Peyer's patch (tissue), 4 donors: ENCODE results near the gene ULK1.

ENCODE experiments used
- POLR2A ChIP-seq, 2 donors: fragments of 450-650 bp; IDR thresholded peaks; one replicate each; pipeline ENCODE4 v1.5.1; 2017; ENCODE audit warnings: antibody characterized with exemption in 2 of 2, mild to moderate bottlenecking in 2 of 2, moderate library complexity in 2 of 2
- TF ChIP-seq, protein P1 (sequence below), 6 experiments: fragments of 450-650 bp in 4 of 6; fragments of 200-600 bp in 2 of 6; sonication (generic) in 1 of 6; IDR thresholded peaks; one replicate each; pipeline ENCODE4 v1.5.1; 2017 to 2019; ENCODE audit warnings: antibody characterized with exemption in 6 of 6, mild to moderate bottlenecking in 3 of 6, moderate library complexity in 1 of 6

DNA sequence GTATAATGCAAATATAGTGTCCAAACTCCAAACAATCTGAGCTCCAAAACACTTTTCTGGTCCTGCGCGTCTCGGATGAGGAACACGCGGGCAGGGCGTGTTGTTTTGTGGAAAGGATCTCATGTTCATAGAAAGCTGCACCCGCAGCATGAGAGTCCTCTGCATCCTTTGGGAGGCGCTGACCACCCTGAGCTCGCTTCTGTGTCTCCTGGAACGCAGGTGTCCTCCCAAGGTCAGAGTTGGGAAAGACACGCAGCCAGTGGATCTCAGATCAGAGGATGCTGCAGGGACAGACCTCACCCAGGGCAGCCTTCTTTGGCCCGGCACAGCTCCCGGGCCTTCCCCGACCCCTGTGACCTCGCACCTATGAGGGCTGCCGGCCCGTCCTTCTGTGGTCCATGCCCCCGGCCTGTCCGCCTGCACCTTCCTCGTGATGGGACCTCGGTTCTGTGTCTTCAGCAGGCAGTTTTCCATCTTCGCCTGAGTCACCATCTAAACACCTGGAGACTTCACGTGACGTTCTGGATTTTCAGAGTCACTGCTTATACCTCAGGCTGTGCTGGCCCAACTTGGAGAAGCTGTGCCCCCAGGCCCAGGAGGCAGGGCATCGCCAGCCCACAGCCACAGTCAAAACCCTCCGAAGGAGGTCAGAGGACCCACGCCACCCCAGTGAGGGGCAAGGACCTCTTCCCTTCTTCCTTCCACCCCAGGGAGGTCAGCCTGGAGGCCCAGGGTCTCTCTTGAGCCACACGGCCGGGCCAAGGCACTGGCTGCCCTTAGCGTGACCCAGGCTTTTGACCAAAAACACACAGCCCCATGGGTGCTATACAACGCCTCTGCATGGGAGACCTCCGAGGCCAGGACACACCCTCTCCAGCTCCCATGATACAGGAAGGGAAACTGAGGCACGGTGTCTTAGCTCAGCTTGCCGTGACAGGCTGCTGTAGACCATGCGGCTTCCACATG, 40.3 kb upstream of the ULK1 start:
- TF ChIP-seq, protein P1, sequence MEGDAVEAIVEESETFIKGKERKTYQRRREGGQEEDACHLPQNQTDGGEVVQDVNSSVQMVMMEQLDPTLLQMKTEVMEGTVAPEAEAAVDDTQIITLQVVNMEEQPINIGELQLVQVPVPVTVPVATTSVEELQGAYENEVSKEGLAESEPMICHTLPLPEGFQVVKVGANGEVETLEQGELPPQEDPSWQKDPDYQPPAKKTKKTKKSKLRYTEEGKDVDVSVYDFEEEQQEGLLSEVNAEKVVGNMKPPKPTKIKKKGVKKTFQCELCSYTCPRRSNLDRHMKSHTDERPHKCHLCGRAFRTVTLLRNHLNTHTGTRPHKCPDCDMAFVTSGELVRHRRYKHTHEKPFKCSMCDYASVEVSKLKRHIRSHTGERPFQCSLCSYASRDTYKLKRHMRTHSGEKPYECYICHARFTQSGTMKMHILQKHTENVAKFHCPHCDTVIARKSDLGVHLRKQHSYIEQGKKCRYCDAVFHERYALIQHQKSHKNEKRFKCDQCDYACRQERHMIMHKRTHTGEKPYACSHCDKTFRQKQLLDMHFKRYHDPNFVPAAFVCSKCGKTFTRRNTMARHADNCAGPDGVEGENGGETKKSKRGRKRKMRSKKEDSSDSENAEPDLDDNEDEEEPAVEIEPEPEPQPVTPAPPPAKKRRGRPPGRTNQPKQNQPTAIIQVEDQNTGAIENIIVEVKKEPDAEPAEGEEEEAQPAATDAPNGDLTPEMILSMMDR (IDR thresholded peaks at IDR 0.05) = no peak
- TF ChIP-seq POLR2A (IDR thresholded peaks at IDR 0.05) = no peak
